Subcutaneous adipose tissue (tissue), 4 donors: ENCODE measurements around the gene GABRB1. TPM values are rescaled to one million over a fixed set of nuclear protein-coding genes. Genes with fewer than 3 reads are reported as not detected.

Source experiments
- CTCF ChIP-seq: fragments of 450-650 bp; IDR thresholded peaks from one replicate; pipeline ENCODE4 v1.5.1; 2016; ENCODE audit warnings: low read depth, mild to moderate bottlenecking, control low read depth, antibody characterized with exemption, moderate library complexity
- total RNA-seq, 4 donors: library from RNA; depleted of rRNA; stranded (reverse); fragments of >200 nt; gene quantifications; one replicate each; pipeline ENCODE4 v1.1.0, GENCODE V29; 2016

GABRB1 gene
- total RNA-seq, 4 donors from 2014 or later: not detected

- TF ChIP-seq CTCF: no peak
Measured at GRCh38 chr4:47145630-47146029, 114.3 kb downstream of the GABRB1 start.

GRCh38 chr4:47154816-47155370 is 123.5 kb downstream of the GABRB1 start:
- no peak for TF ChIP-seq CTCF

- no peak for TF ChIP-seq CTCF
Measured at GRCh38 chr4:47155919-47156318, 124.6 kb downstream of the GABRB1 start.

- TF ChIP-seq CTCF: no peak
Measured at GRCh38 chr4:47160095-47160494, 128.7 kb downstream of the GABRB1 start.

- TF ChIP-seq CTCF: no peak
Measured at GRCh38 chr4:47167081-47168035, 136.0 kb downstream of the GABRB1 start.

- no peak for TF ChIP-seq CTCF
Measured at GRCh38 chr4:47184083-47184482, 152.7 kb downstream of the GABRB1 start.

GRCh38 chr4:47185761-47186160 is 154.4 kb downstream of the GABRB1 start:
- TF ChIP-seq CTCF: no peak
